ELR (cell line): ENCODE measurements around the gene FCRL5.
"Not testable (repeated sequence)": the region's sequence is repeated elsewhere in the genome, so short reads cannot be mapped to it uniquely, and the experiment has no call there.

Source experiments
- DNase-seq: peaks from one replicate; pipeline ENCODE4 v3.0.0-alpha.2; 2015; ENCODE audit warnings: low read depth

Gene FCRL5

GRCh38 chr1:157551694-157552693 lies at the start of gene FCRL5:
TSS of gene FCRL5 (minus strand) at chr1:157552515. CDS start at chr1:157552362, 153 bp downstream.
- DNase-seq: no peak

GRCh38 chr1:157600236-157600635 lies 47.9 kb upstream of the FCRL5 start:
- DNase-seq: no peak

GRCh38 chr1:157597959-157598667 lies 45.8 kb upstream of the FCRL5 start, which contains the start of gene FCRL4:
TSS of gene FCRL4 (minus strand) at chr1:157598085. CDS start at chr1:157597944, 141 bp downstream.
- no peak for DNase-seq

GRCh38 chr1:157596384-157596783 lies 44.1 kb upstream of the FCRL5 start:
- DNase-seq: no peak

GRCh38 chr1:157595356-157595755 lies 43.0 kb upstream of the FCRL5 start:
- no peak for DNase-seq

GRCh38 chr1:157585984-157586383 lies 33.7 kb upstream of the FCRL5 start:
- DNase-seq: no peak

- no peak for DNase-seq
Observed at GRCh38 chr1:157584503-157584902, 32.2 kb upstream of the FCRL5 start.

- DNase-seq: no peak
Observed at GRCh38 chr1:157580828-157581210, 28.5 kb upstream of the FCRL5 start.

- DNase-seq: peak; percentile 66
Observed at GRCh38 chr1:157580179-157580827, 28.0 kb upstream of the FCRL5 start.

- no peak for DNase-seq
Observed at GRCh38 chr1:157577420-157577819, 25.1 kb upstream of the FCRL5 start.

- no peak for DNase-seq
Observed at GRCh38 chr1:157575744-157576143, 23.4 kb upstream of the FCRL5 start.

GRCh38 chr1:157574836-157575235 lies 22.5 kb upstream of the FCRL5 start:
- no peak for DNase-seq

- no peak for DNase-seq
Observed at GRCh38 chr1:157566484-157567300, 14.4 kb upstream of the FCRL5 start.

- DNase-seq: no peak
Observed at GRCh38 chr1:157562515-157562914, 10.2 kb upstream of the FCRL5 start.

GRCh38 chr1:157558119-157558518 lies 5.8 kb upstream of the FCRL5 start:
- no peak for DNase-seq

- DNase-seq: not testable (repeated sequence)
Observed at GRCh38 chr1:157548081-157548480, 4.2 kb downstream of the FCRL5 start.

- no peak for DNase-seq
Observed at GRCh38 chr1:157542676-157543075, 9.6 kb downstream of the FCRL5 start.

GRCh38 chr1:157540852-157541251 lies 11.5 kb downstream of the FCRL5 start:
- peak; percentile 15 for DNase-seq

- no peak for DNase-seq
Observed at GRCh38 chr1:157540160-157540748, 12.1 kb downstream of the FCRL5 start.

GRCh38 chr1:157539568-157539967 lies 12.7 kb downstream of the FCRL5 start:
- DNase-seq: no peak

GRCh38 chr1:157532569-157532968 lies 19.7 kb downstream of the FCRL5 start:
- no peak for DNase-seq
